Myocyte (in vitro differentiated cells): ENCODE measurements around the gene DUOX1. TPM values are rescaled to one million over a fixed set of nuclear protein-coding genes. Genes with fewer than 3 reads are reported as not detected.

Experiments used
- total RNA-seq: library from RNA; depleted of rRNA; stranded (reverse); fragments of >200 nt; gene quantifications from 2 replicates; pipeline ENCODE4 v1.2.3, GENCODE V29; 2014

DUOX1 gene
- total RNA-seq, 1 donor from 2014 or later, result not detected

Other genes with a start within 250 kb of the DUOX1 start
- gene TERB2, start 173.3 kb upstream of the DUOX1 start, total RNA-seq, result not detected in 2 replicates
- 8.3 and 11.2 TPM in 2 replicates for gene SORD, start 106.8 kb upstream of the DUOX1 start, total RNA-seq
- not detected in 2 replicates for gene DUOX2, start 15.8 kb upstream of the DUOX1 start, total RNA-seq
- gene DUOXA2, start 15.7 kb upstream of the DUOX1 start, total RNA-seq, result not detected in 2 replicates
- not detected in 2 replicates for gene DUOXA1, start 115 bp upstream of the DUOX1 start, total RNA-seq
- gene SHF, start 58.0 kb downstream of the DUOX1 start, total RNA-seq, result 104 and 161 TPM in 2 replicates
- gene SLC28A2, start 122.2 kb downstream of the DUOX1 start, total RNA-seq, result not detected in 2 replicates
- 36.4 and 47.1 TPM in 2 replicates for gene GATM, start 248.6 kb downstream of the DUOX1 start, total RNA-seq